ENCODE results near the gene ATAT1. TPM values are rescaled to one million over a fixed set of nuclear protein-coding genes. Genes with fewer than 3 reads are reported as not detected.

Gene ATAT1
- total and polyA plus RNA-seq, 2 of the 13 experiments (the other 11 are each of a cell fraction or from before 2014, with no cell fraction given), result 9.2 to 23.6 TPM

GRCh38 chr6:30615219-30615957, 11.3 kb upstream of the ATAT1 start (continued):
- TF ChIP-seq ZNF574 (CRISPR knock-in tag; IDR thresholded peaks at IDR 0.05) (peak; percentile 39; the same call in 1 of the 2 replicates), KLF12 (CRISPR knock-in tag; IDR thresholded peaks at IDR 0.05; ENCODE audit: borderline replicate concordance) (no peak), ZNF792 (CRISPR knock-in tag; IDR thresholded peaks at IDR 0.05) (0 out of 2 replicates have a peak, but pooled peaks have one; percentile 12), ZBTB37 (CRISPR knock-in tag; IDR thresholded peaks at IDR 0.05) (0 out of 2 replicates have a peak, but pooled peaks have one; percentile 46), CTCF (CRISPR knock-in tag; IDR thresholded peaks at IDR 0.05) (0 out of 2 replicates have a peak, but pooled peaks have one; percentile 4), MEIS1 (CRISPR knock-in tag; IDR thresholded peaks at IDR 0.05; ENCODE audit: borderline replicate concordance) (no peak), ISL2 (CRISPR knock-in tag; IDR thresholded peaks at IDR 0.05) (0 out of 2 replicates have a peak, but pooled peaks have one; percentile 8), KAT2B (IDR thresholded peaks at IDR 0.05; ENCODE audit: borderline replicate concordance, low read depth, low read length) (no peak), DMAP1 (CRISPR knock-in tag; IDR thresholded peaks at IDR 0.05) (peak; percentile 20), YEATS4 (CRISPR knock-in tag; IDR thresholded peaks at IDR 0.05; ENCODE audit: borderline replicate concordance) (no peak; the same call in 1 of the 2 replicates), ARNTL (CRISPR knock-in tag; IDR thresholded peaks at IDR 0.05) (0 out of 2 replicates have a peak, but pooled peaks have one; percentile 2), ATF1 (CRISPR knock-in tag; IDR thresholded peaks at IDR 0.05) (peak; percentile 59; the same call in 1 of the 2 replicates), SOX6 (IDR thresholded peaks at IDR 0.05) (no peak), SOX6 (CRISPR knock-in tag; IDR thresholded peaks at IDR 0.05) (peak; percentile 20; the same call in 1 of the 2 replicates), SMYD3 (CRISPR knock-in tag; IDR thresholded peaks at IDR 0.05) (no peak), HNRNPK (IDR thresholded peaks at IDR 0.05; ENCODE audit: low read depth, low read length, poor library complexity, severe bottlenecking) (peak; percentile 97), PRDM10 (CRISPR knock-in tag; IDR thresholded peaks at IDR 0.05; ENCODE audit: low read depth) (peak; percentile 14; the same call in 1 of the 2 replicates), ZFP1 (CRISPR knock-in tag; IDR thresholded peaks at IDR 0.05) (peak; percentile 32; the same call in 1 of the 2 replicates)
